Neural crest cell (in vitro differentiated cells): ENCODE measurements around the gene SEL1L2. TPM values are rescaled to one million over a fixed set of nuclear protein-coding genes. Genes with fewer than 3 reads are reported as not detected.
A peak's percentile ranks its signal among the peaks of the same experiment; 100 is the strongest.

Source experiments
- DNase-seq: peaks from one replicate; pipeline ENCODE4 v3.0.0; 2021; ENCODE audit warnings: low read depth, mixed read lengths, low spot score
- H3K27ac Mint-ChIP-seq: one replicate; pipeline ENCODE4 v1.8.0; 2021; ENCODE audit warnings: mild to moderate bottlenecking, mixed read lengths; ENCODE audit not compliant: unreplicated experiment
- H3K27me3 Mint-ChIP-seq: 2 replicates; pipeline ENCODE4 v1.8.0; 2021; ENCODE audit warnings: low read depth, mild to moderate bottlenecking, mixed read lengths
- H3K36me3 Mint-ChIP-seq: 2 replicates; pipeline ENCODE4 v1.8.0; 2021; ENCODE audit warnings: low read depth, mild to moderate bottlenecking, mixed read lengths
- H3K4me1 Mint-ChIP-seq: 2 replicates; pipeline ENCODE4 v1.8.0; 2021; ENCODE audit warnings: mixed read lengths
- H3K4me3 Mint-ChIP-seq: one replicate; pipeline ENCODE4 v1.8.0; 2021; ENCODE audit warnings: mild to moderate bottlenecking, mixed read lengths
- H3K9me3 Mint-ChIP-seq: 2 replicates; pipeline ENCODE4 v1.8.0; 2021; ENCODE audit warnings: mixed read lengths
- long read RNA-seq: library from polyadenylated mRNA; unstranded; transcript quantifications from one replicate; pipeline ENCODE4 v2.0.0, GENCODE V29; 2020
- total RNA-seq: library from RNA; stranded (reverse); gene quantifications from 2 replicates; pipeline ENCODE4 v1.2.1, GENCODE V29; 2021
- TF ChIP-seq, protein P1 (sequence below): fragments of 200-600 bp; sonication (generic); conservative IDR thresholded peaks from 2 replicates; pipeline ENCODE4 v1.5.0; 2021; ENCODE audit warnings: antibody characterized with exemption, mild to moderate bottlenecking

SEL1L2 gene
- not detected in 2 replicates for total RNA-seq
- long read RNA-seq, result 0 reads

- DNase-seq, result peak; percentile 25
- H3K36me3 Mint-ChIP-seq, result peaks cover 11% of the 10 kb centered on the region
- H3K9me3 Mint-ChIP-seq, result peaks cover 12% of the 10 kb centered on the region
- peak within 1 kb of the TSS; percentile 86 for H3K27ac Mint-ChIP-seq
- H3K4me1 Mint-ChIP-seq, result peaks cover 13% of the 10 kb centered on the region
- peak within 1 kb of the TSS; percentile 46 for H3K4me3 Mint-ChIP-seq
- TF ChIP-seq, protein P1, sequence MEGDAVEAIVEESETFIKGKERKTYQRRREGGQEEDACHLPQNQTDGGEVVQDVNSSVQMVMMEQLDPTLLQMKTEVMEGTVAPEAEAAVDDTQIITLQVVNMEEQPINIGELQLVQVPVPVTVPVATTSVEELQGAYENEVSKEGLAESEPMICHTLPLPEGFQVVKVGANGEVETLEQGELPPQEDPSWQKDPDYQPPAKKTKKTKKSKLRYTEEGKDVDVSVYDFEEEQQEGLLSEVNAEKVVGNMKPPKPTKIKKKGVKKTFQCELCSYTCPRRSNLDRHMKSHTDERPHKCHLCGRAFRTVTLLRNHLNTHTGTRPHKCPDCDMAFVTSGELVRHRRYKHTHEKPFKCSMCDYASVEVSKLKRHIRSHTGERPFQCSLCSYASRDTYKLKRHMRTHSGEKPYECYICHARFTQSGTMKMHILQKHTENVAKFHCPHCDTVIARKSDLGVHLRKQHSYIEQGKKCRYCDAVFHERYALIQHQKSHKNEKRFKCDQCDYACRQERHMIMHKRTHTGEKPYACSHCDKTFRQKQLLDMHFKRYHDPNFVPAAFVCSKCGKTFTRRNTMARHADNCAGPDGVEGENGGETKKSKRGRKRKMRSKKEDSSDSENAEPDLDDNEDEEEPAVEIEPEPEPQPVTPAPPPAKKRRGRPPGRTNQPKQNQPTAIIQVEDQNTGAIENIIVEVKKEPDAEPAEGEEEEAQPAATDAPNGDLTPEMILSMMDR, result no peak
- peaks cover 3% of the 10 kb centered on the region for H3K27me3 Mint-ChIP-seq
Measured at GRCh38 chr20:13990465-13990864, at the start of gene SEL1L2. Gene SEL1L2, minus strand, starts transcription at chr20:13990614. Its CDS starts 80 bp downstream, at chr20:13990534.

GRCh38 chr20:14036567-14036966, 46.2 kb upstream of the SEL1L2 start:
- Mint-ChIP-seq H3K4me3 (no peak overlapping the region), H3K4me1 (no peaks in the 10 kb centered on the region), H3K36me3 (no peaks in the 10 kb centered on the region), H3K9me3 (no peaks in the 10 kb centered on the region), H3K27me3 (no peaks in the 10 kb centered on the region), H3K27ac (no peak overlapping the region)
- TF ChIP-seq, protein P1, result no peak
- DNase-seq, result no peak

GRCh38 chr20:14033310-14033709, 42.9 kb upstream of the SEL1L2 start:
- Mint-ChIP-seq H3K4me1 (no peaks in the 10 kb centered on the region), H3K27ac (no peak overlapping the region), H3K36me3 (no peaks in the 10 kb centered on the region), H3K27me3 (no peaks in the 10 kb centered on the region), H3K4me3 (no peak overlapping the region), H3K9me3 (no peaks in the 10 kb centered on the region)
- DNase-seq, result no peak
- TF ChIP-seq, protein P1, result no peak

GRCh38 chr20:14030991-14031390, 40.6 kb upstream of the SEL1L2 start:
- no peak for DNase-seq
- Mint-ChIP-seq H3K36me3 (peaks cover 3% of the 10 kb centered on the region), H3K9me3 (no peaks in the 10 kb centered on the region), H3K27ac (no peak overlapping the region), H3K27me3 (no peaks in the 10 kb centered on the region), H3K4me3 (no peak overlapping the region), H3K4me1 (no peaks in the 10 kb centered on the region)
- TF ChIP-seq, protein P1, result no peak

DNA sequence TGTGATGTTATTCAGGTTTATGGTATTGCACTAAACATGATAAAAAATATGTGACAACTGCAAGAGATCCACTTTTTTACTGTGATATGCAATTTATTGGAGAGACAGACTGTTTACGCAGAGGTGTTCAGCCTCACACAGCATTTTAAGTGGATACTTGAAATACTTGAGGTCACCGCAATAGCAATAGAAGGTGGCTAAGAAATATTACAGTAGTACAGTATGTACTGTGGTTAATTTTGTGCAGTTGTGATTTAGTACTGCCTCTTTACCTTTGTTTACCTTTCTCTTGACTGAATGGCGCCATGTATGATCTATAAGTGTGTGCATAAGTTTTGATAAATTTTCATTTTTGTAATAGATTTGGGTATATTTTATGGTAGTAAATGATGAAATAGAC, 22.3 kb upstream of the SEL1L2 start:
- Mint-ChIP-seq H3K4me1 (no peaks in the 10 kb centered on the region), H3K9me3 (peaks cover 18% of the 10 kb centered on the region), H3K27me3 (no peaks in the 10 kb centered on the region), H3K36me3 (peaks cover 21% of the 10 kb centered on the region), H3K27ac (no peak overlapping the region), H3K4me3 (no peak overlapping the region)
- TF ChIP-seq, protein P1, result no peak
- DNase-seq, result no peak

DNA sequence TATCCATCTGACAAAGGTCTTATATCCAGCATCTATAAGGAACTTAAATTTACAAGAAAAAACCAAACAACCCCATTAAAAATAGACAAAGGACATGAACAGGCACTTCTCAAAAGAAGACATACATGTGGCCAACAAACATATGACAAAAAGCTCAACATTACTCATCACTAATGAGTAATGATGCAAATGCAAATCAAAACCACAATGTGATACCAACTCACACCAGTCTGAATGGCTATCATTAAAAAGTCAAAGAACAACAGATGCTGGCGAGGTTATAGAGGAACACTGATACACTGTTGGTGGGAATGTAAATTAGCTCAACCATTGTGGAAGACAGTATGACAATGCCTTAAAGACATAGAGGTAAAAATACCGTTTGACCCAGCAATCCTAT, 18.8 kb upstream of the SEL1L2 start:
- Mint-ChIP-seq H3K27me3 (no peaks in the 10 kb centered on the region), H3K36me3 (peaks cover 12% of the 10 kb centered on the region), H3K4me3 (no peak overlapping the region), H3K27ac (no peak overlapping the region), H3K4me1 (no peaks in the 10 kb centered on the region), H3K9me3 (peaks cover 13% of the 10 kb centered on the region)
- no peak for DNase-seq
- TF ChIP-seq, protein P1, result no peak
